CD4-positive, alpha-beta T cell treated with Interleukin-21 for 1 hour (primary cell): ENCODE results near the gene EIF4EBP2.
A peak's percentile ranks its signal among the peaks of the same experiment; 100 is the strongest.

ENCODE experiments used
- DNase-seq: peaks from one replicate; pipeline ENCODE4 v3.0.0-alpha.2; 2020

Gene EIF4EBP2, protein sequence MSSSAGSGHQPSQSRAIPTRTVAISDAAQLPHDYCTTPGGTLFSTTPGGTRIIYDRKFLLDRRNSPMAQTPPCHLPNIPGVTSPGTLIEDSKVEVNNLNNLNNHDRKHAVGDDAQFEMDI

DNA sequence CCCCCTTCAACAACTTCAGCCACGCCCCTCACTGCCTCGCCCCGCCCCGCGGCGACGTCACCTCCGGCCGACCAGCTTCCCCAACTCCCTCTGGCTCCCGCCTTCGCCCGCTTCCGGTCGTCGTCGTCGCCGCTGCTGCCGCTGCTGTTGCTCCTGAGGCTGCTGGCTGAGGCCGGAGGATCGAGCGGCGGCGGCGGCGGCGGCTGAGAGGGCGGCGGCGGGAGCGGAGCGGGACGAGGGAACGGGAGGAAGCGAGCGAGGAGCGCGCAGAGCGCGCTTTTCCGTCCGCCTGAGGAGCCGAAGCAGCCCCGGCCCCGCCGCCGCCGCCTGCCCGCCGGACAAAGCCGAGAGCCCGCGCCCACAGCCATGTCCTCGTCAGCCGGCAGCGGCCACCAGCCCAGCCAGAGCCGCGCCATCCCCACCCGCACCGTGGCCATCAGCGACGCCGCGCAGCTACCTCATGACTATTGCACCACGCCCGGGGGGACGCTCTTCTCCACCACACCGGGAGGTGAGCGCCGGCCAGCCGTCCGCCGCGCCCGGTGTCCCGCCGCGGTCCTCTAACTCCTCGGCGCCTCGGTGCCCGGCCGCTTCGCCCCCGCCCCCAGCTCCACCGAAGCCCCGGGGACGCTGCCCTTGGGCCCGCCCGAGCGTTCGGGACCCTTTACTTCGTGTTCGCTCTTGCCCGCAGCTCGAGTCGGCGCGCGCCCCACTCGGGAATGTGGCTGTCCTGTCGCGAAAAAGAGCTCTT is at the start of gene EIF4EBP2:
EIF4EBP2 (plus strand) TSS at position 110 of the 751 bp plus-strand sequence; CDS start at position 367, 257 bp downstream.
- peak; percentile 97 for DNase-seq

DNA sequence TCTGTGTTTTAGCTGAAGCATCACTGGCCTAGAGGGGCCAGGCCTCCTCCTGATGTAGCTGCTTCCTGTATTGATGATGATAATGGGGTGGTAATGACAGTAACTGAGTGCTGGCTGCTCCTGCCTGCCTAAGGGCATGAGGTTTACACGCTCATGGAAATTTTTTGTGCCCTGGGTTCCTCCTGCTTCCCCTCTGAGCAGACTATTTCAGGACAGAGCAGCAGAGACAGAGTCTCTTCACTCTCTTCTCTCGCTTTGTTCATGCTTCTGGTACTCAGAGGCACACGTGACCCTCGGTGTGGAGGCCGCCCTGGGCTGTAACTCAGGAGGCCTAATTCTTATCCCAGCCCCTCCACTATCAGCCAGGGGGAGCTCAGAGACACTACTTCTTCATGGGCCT is 49.4 kb upstream of the EIF4EBP2 start:
- DNase-seq, result no peak

DNA sequence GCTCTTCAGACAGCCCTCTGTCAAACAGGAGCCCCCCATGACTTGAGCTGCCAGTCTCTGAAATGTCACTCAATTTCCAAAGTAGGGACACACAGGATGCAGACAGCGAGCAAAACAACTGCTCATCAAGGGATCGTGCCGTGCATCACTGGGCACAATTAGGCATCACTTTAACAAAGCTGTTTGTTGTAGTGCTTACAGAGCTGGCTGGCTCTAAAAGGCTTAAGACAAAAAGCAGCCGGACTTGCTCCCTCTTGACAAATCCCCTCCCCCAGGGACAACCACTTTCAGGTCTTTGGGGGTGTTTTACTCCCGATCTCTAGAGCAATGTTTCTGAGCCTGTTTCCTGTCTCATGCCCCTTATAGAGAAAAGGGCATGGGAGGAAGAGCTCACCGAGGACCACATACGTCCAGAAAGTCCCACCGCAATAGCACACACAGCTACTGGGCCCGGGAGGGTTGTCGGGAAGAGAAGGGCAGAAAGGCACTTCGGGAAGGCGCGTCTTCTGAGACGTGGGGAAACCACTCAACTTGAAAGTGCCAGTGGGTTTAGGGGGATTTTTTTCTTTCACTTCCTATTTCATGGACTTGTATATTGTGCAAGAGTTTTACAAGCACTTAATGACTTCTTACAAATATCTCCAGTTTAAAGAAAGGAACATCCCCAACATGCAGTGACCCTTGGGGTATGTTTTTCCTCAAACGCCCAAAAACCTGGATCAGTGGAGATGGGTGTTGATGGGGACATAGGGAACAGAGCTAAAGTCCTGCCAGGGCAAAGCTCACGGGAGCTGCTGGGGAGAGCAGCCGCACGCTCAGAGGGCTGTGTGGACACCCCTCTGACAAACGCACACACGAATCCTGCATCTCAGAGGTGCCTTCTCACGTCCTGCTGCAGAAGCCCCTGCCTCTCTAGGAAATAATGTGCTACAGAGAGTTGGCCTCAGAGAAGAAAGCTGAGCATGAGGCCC is 48.6 kb upstream of the EIF4EBP2 start:
- peak; percentile 32 for DNase-seq

DNA sequence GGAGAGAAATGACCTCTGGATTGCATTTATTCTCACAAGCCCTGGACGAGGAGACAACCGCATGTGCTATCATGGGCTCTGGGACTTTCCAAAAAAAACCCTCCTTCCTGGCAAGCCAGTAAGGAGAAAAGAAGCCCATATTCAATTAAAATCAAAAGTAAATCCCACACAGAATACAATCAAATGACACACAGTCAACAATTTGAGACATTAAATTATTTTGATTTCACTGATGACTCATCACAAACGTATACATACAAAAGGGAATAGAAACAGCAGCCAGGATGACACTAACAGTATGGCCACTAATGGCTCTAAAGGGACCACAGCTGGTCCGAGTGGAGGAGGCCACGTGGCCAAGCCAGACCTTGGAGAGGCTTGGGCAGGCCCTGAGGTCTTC is 46.4 kb upstream of the EIF4EBP2 start:
- no peak for DNase-seq

DNA sequence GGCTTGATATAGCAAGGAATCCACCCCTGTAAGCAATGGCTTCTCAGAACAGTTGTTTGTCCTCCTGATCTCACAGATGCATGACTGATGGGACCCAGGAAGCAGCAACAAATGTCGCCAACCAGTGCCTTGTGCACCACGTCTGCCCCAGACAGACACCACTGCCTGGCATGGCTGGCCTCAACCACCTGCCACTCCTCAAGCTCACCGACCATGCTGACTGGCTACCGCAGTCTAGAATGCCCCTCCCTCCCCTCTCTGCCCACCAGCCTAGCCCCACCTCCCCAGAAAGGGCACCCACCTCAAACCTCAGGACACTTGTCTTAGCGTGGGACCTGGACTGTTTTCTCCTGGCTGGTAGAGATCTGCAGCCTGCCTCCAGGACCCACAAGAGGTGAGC is 45.5 kb upstream of the EIF4EBP2 start:
- no peak for DNase-seq

DNA sequence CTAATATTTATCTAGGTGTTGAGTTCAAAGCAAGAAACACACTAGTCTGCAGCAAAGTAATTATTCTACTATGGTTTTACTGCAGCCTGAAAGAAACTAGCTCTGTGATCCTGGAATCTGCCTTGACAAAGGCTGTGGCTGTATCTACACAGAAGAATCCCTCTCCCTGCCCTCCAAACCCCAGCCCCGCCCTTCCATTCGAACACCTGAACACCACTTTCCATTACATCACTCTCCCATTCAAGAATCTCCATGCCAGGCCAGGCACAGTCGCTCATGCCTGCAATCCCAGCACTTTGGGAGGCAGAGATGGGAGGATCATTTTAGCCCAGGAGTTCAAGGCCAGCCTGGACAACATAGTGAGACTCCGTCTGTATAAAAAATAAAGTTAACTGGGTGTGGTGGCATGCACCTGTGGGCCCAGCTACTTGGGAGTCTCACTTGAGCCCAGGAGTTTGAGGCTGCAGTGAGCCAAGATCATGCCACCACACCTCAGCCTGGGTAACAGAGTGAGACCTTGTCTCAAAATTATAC is 44.9 kb upstream of the EIF4EBP2 start:
- DNase-seq, result no peak

DNA sequence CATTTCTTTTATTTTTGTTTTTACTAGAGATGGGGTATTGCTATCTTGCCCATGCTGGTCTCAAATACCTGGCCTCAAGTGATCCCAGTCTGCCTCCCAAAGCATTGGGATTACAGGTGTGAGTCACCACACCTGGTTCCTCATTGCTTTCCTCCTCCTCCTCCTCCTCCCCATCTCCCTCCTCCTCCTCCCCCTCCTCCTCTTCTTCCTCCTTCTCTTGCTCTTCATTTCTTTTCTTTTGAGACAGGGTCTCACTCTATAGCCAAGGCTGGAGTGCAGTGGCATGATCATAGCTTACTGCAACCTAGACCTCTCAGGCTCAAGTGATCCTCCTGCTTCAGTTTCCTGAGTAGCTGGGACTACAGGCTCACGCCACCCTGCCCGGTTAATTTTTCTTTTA is 43.7 kb upstream of the EIF4EBP2 start:
- no peak for DNase-seq

DNA sequence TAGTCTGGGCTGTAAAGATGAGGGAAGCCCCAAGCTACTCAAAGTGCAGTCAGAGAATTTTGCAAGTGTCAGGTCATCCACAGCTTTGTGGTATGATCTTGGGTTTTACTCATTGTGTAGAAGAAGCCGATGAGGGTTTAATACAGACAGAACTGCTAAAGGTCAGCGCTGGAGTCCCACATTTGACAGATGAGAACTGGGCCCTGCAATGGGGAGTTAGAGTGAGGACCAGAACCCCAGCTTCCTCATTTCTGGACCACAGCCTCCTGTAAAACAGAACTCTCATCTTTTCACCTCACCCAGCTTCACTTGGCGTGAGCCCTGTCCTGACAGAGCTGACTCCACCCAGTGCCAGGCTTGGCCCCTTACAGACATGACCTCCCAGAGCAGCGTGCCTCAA is 41.6 kb upstream of the EIF4EBP2 start:
- DNase-seq, result no peak

DNA sequence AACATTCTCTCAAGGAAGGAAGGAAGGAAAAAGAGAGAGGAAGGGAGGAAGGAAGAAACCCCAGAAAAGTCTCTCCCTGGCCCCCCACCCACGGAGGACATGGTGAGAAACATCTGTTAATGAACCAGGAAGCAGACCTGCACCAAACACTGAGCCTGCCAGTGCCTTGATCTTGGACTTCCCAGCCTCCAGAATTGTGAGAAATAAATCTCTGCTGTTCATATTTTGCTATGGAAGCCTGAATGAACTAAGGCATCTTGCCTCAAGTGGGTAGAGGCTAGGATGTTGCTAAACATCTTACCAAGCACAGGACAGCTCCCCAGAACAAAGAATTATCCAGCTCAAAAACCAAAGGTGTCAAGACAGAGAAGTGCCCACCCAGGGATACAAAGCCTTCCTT is 40.7 kb upstream of the EIF4EBP2 start:
- no peak for DNase-seq

DNA sequence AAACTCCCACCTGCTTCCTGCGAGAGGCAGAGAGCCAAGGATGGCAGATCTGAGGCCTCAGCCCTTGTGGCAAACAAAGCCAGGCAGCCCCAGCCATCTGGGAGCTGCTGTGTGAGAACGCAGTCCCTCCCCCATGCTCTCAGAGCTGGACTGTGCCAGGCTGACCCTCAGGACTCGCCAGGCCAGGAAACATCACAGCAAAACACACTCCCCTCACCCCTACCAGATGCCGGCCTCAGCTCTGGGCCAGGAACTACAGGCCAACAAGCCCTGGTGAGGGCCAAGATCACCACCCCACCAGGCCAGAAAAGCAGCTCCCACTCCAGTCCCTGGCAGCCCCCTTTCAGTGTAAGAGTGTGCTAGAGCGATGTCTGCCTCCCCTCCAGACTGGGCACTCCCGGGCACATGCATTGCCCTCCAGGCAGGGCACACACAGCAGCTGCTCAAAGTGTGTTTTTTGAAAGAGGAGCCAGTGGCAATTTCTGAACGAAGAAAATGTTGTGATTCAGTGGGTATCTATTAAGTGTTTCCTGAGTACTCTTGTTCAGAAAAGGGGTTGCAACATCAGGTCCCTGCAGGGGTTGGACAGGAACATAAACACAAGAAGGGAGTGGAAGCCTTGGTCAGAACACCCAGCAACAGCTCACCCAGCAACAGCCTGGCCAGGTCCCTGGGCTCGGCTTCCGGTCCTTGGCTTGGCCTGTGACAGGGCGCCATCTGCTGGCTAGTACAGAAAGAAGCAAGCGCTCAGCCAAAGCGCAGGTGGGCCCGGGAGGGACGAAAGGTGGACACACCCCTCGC is 39.8 kb upstream of the EIF4EBP2 start:
- peak; percentile 86 for DNase-seq

DNA sequence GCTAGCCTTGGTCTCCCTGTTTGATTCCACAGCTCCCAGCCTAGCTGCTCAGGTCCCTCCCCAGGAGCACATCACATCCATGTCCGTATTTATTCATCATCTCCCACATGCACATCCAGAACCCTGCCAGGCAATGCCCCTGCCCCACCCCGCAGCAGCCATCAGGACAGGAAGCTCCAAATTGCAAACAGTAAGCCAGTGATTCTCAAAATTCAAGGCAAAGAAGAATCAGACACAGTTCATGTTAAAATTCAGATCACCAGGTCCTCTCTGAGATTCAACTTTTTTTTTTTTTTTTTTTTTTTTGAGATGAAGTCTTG is 39.2 kb upstream of the EIF4EBP2 start:
- DNase-seq, result no peak

DNA sequence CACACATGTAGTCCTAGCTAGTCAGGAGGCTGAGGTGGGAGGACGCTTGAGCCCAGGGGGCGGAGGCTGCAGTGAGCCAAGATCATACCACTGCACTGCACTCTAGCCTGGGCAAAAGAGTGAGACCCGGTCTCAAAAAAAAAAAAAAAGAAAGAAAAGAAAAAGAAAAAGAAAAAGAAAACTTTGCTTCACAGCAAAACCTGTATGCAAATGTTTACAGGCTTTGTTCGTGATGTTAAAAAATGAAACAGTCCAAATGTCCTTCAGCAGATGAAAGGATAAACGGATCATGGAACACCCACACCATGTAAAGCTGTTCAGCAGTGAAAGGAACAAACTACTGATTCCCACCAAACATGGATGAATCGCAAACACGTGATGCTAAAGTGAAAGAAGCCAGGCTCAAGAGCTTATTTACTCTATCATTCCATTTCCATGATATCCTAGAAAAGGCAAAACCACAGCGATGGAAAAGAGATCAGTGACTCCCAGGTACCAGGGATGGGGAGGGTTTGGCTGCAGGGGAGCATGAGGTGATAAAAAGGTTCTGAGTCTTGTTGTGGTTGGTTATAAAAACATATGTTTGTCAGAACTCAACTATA is 36.6 kb upstream of the EIF4EBP2 start:
- no peak for DNase-seq

DNA sequence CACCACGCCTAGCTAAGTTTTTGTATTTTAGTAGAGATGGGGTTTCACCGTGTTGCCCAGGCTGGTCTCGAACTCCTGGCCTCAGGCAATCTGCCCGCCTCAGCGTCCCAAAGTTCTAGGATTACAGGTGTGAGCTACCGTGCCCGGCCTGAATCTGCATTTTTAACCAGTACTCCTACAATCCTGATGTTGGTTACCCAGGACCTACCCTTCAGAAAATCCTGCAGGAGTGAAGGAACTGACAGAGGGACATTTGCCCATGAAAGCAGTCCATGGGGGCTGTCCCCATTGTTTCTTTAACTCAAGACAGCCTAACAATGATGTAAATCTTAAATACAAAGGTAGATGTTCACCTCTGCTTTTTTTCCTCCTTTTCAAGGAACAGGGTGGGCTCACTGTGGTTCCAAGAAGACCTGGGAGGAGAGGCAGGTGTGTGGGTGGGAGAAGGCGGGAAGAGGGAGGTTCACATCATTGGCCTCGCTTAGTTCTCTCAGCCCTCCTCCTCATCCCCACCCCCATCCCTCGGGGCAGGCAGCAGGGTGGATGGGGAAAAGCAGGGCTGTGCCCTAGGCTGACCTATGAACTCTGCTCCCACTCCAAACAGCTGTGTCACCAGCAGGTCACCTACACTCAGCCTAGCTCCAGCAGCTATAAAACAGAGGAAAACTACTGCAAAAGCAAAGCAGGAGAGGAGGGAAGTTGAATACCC is 35.0 kb upstream of the EIF4EBP2 start:
- no peak for DNase-seq

DNA sequence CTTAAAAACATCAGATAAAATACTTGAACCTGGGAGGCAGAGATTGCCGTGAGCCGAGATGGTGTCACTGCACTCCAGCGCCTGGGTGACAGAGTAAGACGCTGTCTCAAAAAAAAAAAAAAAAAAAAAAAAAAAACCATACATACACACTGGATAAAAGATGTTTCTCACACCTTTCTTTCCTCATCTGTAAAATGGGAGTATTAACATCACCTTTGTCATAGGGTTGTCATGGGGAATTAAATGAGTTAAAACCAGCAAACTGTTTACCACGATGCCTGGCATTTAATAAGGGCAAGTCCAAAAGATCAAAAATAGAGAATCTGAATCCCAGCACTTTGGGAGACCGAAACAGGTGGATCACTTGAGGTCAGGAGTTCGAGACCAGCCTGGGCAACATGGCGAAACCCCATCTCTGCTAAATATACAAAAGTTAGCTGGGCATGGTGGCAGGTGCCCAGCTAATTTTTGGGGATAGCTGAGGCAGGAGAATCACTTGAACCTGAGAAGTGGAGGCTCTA is 34.4 kb upstream of the EIF4EBP2 start:
- DNase-seq, result no peak

DNA sequence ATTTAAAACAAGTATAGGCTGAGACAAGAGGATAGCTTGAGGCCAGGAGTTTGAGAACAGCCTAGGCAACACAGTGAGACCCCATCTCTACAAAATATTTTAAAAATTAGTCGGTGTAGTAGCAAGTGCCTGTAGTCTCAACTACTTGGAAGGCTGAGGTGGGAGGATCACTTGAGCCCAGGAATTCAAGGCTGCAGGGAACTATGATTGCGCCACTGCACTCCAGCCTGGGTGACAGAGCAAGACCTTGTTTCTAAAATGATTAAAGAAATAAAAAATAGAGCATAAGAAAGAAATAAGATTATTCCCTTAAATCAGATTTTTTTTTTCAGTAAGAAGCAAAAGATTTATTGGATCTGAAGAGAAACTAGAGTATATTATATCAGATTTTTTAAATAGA is 33.2 kb upstream of the EIF4EBP2 start:
- DNase-seq, result no peak

DNA sequence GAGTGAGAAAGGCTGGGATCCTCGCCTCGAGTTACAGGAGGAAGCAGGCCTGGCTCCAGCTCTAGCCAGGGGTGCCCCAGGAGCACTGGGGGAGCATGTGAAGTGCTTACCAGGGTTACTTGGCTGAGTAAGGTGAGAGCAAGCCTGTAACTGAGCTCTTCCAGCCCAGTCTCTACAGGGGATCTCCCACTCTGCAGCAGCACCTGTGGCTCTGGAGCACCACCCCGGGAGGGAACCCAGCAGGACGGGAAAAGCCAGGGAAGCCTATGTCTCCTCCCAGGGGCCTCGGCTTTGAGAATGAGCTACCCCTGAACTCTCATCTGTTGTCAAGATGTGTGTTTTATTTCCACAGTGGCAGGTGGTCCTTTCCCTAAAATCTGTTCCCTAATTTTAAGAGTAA is 32.1 kb upstream of the EIF4EBP2 start:
- DNase-seq, result no peak

DNA sequence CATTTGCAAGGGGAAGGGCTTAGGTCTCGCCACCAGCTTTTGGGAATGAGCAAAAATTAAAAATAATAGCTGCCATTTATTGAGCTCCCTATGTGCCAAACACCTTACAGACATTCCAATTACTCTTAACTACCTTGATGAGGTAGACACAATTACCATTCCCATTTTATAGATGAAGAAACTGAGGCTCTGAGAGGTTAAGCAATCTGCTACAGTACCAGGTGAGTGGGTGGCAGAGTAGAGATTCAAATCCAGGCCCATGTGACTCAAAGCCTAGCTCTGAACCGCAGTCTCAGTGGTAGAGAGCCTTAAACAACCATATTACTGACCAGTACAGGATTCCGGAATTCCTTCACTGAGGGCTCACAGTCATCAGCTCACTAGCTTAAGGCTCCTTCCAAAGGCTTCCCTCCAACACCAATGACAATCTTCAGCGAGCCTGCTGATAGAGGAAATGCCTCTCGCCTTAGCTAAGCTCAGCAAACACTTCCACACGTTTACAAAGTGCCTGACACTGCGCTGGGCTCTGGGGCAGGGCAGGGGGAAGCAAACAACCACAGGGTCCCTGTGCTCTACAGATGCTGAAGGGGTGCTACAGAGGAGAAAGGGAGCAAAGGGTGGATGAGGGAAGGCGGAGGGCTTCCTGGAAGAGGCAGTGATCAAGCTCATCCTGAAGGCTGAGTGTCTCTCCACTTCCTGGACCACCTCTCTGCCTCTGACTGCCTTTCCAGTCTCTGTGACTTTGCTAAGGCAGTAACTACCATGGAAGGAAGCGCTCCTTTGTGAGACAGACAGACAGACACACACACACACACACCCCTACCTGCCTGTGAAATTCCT is 28.9 kb upstream of the EIF4EBP2 start:
- DNase-seq, result no peak

DNA sequence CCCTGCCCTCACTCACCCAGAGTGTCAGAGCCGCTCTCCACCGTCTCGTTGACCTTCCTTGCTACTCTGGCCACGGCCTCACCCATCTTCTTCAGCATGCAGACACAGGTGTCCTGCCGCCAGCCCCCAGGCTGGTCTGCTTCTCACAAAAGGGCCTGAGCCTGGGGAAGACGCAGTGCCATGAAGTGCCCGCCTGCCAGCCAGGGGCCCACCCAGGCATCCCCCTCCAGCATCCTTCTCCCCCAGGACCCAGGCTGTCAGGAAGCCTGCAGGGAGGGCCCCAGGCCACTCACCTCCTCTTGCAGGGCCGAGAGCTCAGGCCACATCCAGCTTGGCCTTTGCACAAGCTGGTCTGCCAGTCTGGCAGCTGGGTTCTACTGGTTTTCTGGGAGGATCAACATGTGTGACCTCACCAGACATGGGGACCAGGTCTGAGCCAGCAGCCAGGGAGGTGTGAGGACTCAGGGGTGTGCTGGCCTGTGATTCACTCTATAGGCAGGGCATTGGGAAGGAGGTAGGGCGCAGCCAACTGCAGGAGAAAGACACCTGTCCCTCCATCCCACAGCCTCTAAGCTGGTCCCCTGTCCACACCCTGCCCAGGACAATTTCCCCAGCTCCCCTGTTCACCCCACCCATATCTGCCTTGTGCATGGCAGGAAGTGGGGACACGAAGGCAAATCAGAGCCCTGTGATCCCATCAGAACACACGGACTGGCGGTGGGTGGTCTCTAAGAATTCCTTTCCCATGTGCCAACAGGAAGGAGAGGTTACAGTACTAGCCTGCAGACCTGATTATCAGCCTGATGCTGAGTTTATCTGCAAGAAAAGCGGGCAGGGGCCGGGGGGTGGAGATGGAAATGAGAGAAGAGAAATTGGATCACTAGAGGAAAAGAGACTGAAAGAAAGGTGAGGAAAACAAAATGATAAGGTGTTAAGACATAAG is 27.2 kb upstream of the EIF4EBP2 start:
- no peak for DNase-seq

DNA sequence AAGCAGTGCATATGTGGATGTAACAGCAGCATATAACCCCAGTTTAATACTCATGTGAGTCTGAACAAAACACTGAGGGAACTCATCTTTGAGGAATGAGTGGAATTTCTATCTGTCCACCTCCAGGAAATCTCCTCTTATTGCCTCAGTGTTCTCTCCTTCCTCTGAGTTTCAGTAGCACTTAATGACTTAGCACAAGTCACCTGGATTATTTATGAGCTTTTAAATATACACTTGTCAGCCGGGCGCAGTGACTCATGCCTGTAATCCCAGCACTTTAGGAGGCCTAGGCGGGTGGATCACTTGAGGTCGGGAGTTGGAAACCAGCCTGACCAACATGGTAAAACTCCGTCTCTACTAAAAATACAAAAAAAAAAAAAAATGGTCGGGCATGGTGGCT is 25.8 kb upstream of the EIF4EBP2 start:
- no peak for DNase-seq
